ENCODE data around the gene PDCL2.

DNA sequence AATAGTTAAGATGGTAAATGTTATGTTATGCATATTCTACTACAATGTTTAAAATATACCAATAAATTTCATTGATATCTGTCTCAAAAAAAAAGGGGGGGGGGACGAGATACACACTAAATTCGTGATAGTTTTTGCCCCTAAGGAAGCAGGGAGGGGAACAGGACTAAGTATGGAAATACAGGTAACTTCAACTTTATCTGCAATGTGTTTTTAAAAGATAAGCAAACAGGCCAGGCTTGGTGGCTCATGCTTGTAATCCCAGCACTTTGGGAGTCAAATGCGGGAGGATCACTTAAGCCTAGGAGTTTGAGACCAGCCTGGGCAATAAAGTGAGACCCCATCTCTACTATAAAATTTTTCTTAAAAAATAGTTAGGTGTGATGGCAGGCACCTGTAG, 31.9 kb downstream of the PDCL2 start:
- TF ChIP-seq, protein P1, sequence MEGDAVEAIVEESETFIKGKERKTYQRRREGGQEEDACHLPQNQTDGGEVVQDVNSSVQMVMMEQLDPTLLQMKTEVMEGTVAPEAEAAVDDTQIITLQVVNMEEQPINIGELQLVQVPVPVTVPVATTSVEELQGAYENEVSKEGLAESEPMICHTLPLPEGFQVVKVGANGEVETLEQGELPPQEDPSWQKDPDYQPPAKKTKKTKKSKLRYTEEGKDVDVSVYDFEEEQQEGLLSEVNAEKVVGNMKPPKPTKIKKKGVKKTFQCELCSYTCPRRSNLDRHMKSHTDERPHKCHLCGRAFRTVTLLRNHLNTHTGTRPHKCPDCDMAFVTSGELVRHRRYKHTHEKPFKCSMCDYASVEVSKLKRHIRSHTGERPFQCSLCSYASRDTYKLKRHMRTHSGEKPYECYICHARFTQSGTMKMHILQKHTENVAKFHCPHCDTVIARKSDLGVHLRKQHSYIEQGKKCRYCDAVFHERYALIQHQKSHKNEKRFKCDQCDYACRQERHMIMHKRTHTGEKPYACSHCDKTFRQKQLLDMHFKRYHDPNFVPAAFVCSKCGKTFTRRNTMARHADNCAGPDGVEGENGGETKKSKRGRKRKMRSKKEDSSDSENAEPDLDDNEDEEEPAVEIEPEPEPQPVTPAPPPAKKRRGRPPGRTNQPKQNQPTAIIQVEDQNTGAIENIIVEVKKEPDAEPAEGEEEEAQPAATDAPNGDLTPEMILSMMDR (IDR thresholded peaks at IDR 0.05): no peak
- no peak for TF ChIP-seq POLR2A (IDR thresholded peaks at IDR 0.05)
